ENCODE measurements around the gene GLIS1. TPM values are rescaled to one million over a fixed set of nuclear protein-coding genes. Genes with fewer than 3 reads are reported as not detected.

GLIS1 gene
- total and polyA plus RNA-seq, 2 experiments from 2014 or later, result 0.22 to 0.61 TPM

- H3K4me2 ChIP-seq (ENCODE audit: unreplicated experiment), result no peak overlapping the region
Measured at GRCh38 chr1:53461323-53462044, 277.5 kb downstream of the GLIS1 start.

GRCh38 chr1:53460666-53461322 lies 278.2 kb downstream of the GLIS1 start:
- Histone ChIP-seq H3K9ac (no peak overlapping the region), H3K79me2 (ENCODE audit: insufficient read depth) (no peaks in the 10 kb centered on the region), H3K4me3 (no peak overlapping the region), H3K4me1 (ENCODE audit: insufficient read depth) (no peaks in the 10 kb centered on the region), H4K20me1 (ENCODE audit: insufficient read depth) (no peaks in the 10 kb centered on the region), H3K4me2 (ENCODE audit: unreplicated experiment) (no peak overlapping the region), H3K27me3 (replicated peaks; ENCODE audit: insufficient read depth) (0 out of 2 replicates have a peak, but pooled peaks cover 12% of the 10 kb centered on the region), H3K36me3 (ENCODE audit: low read depth) (no peaks in the 10 kb centered on the region), H3K27ac (no peak overlapping the region), H2AFZ (no peak overlapping the region), H3K9me2 (ENCODE audit: insufficient read depth) (no peaks in the 10 kb centered on the region), H3F3A (ENCODE audit: insufficient read depth) (no peaks in the 10 kb centered on the region), H3K9me3 (ENCODE audit: low read depth) (no peaks in the 10 kb centered on the region)
- in situ Hi-C loops (cut with MboI), result no loop called here
- WGBS, 2 experiments (ENCODE audit: low coverage in 1 of 2, low lambda C conversion rate in 2 of 2, missing lambda C conversion rate in 2 of 2), result 87 to 92% methylated on average over 29 of the region's 29 CpGs
- TF ChIP-seq EZH2phosphoT487 (IDR thresholded peaks at IDR 0.05; ENCODE audit: insufficient read depth, low read depth), result no peak
- no peak for TF ChIP-seq EZH2 (IDR thresholded peaks at IDR 0.05; ENCODE audit: insufficient read depth, poor library complexity, severe bottlenecking)
- no peak for DNase-seq

More at GRCh38 chr1:53461323-53462044, 277.5 kb downstream of the GLIS1 start:
- H3K27ac ChIP-seq, result no peak overlapping the region
- 77 to 84% methylated on average over 24 to 25 of the region's 25 CpGs for WGBS, 2 experiments (ENCODE audit: low coverage in 1 of 2, low lambda C conversion rate in 2 of 2, missing lambda C conversion rate in 2 of 2)
- H3F3A ChIP-seq (ENCODE audit: insufficient read depth), result no peaks in the 10 kb centered on the region
- H3K27me3 ChIP-seq (replicated peaks; ENCODE audit: insufficient read depth), result 0 out of 2 replicates have a peak, but pooled peaks cover 5% of the 10 kb centered on the region
- H3K9me2 ChIP-seq (ENCODE audit: insufficient read depth), result no peaks in the 10 kb centered on the region
- no peak for DNase-seq
- no peaks in the 10 kb centered on the region for H3K36me3 ChIP-seq (ENCODE audit: low read depth)
- H3K79me2 ChIP-seq (ENCODE audit: insufficient read depth), result no peaks in the 10 kb centered on the region
- H2AFZ ChIP-seq, result no peak overlapping the region
- no peak overlapping the region for H3K4me3 ChIP-seq
- no peaks in the 10 kb centered on the region for H3K4me1 ChIP-seq (ENCODE audit: insufficient read depth)
- H4K20me1 ChIP-seq (ENCODE audit: insufficient read depth), result no peaks in the 10 kb centered on the region
- no peak overlapping the region for H3K9ac ChIP-seq
- H3K9me3 ChIP-seq (ENCODE audit: low read depth), result no peaks in the 10 kb centered on the region
- TF ChIP-seq EZH2 (IDR thresholded peaks at IDR 0.05; ENCODE audit: insufficient read depth, poor library complexity, severe bottlenecking) (no peak), EZH2phosphoT487 (IDR thresholded peaks at IDR 0.05; ENCODE audit: insufficient read depth, low read depth) (no peak)
- in situ Hi-C loops (cut with MboI), result no loop called here

- TF ChIP-seq EZH2 (IDR thresholded peaks at IDR 0.05; ENCODE audit: insufficient read depth, poor library complexity, severe bottlenecking) (no peak), EZH2phosphoT487 (IDR thresholded peaks at IDR 0.05; ENCODE audit: insufficient read depth, low read depth) (no peak)
- in situ Hi-C loops (cut with MboI), result no loop called here
- H3K4me3 ChIP-seq, result no peak overlapping the region
- no peaks in the 10 kb centered on the region for H3F3A ChIP-seq (ENCODE audit: insufficient read depth)
- no peaks in the 10 kb centered on the region for H4K20me1 ChIP-seq (ENCODE audit: insufficient read depth)
- H3K27ac ChIP-seq, result no peak overlapping the region
- 0 out of 2 replicates have a peak, but pooled peaks cover 12% of the 10 kb centered on the region for H3K27me3 ChIP-seq (replicated peaks; ENCODE audit: insufficient read depth)
- H3K4me2 ChIP-seq (ENCODE audit: unreplicated experiment), result no peak overlapping the region
- H3K36me3 ChIP-seq (ENCODE audit: low read depth), result no peaks in the 10 kb centered on the region
- no peak for DNase-seq
- H3K9ac ChIP-seq, result no peak overlapping the region
- 86 to 88% methylated on average over 21 to 25 of the region's 25 CpGs for WGBS, 2 experiments (ENCODE audit: low coverage in 1 of 2, low lambda C conversion rate in 2 of 2, missing lambda C conversion rate in 2 of 2)
- H3K9me2 ChIP-seq (ENCODE audit: insufficient read depth), result no peaks in the 10 kb centered on the region
- H3K9me3 ChIP-seq (ENCODE audit: low read depth), result no peaks in the 10 kb centered on the region
- no peaks in the 10 kb centered on the region for H3K79me2 ChIP-seq (ENCODE audit: insufficient read depth)
- H3K4me1 ChIP-seq (ENCODE audit: insufficient read depth), result no peaks in the 10 kb centered on the region
- no peak overlapping the region for H2AFZ ChIP-seq
Measured at GRCh38 chr1:53460211-53460634, 278.7 kb downstream of the GLIS1 start.

GRCh38 chr1:53459321-53460175 lies 279.4 kb downstream of the GLIS1 start, which contains the start of gene DMRTB1:
Gene DMRTB1, plus strand, starts transcription at chr1:53459399. Its CDS starts 55 bp downstream, at chr1:53459454.
- DNase-seq, result no peak
- Histone ChIP-seq H3K9me2 (ENCODE audit: insufficient read depth) (no peaks in the 10 kb centered on the region), H3K4me2 (ENCODE audit: unreplicated experiment) (no peak within 1 kb of the TSS), H2AFZ (no peak within 1 kb of the TSS), H3K4me3 (no peak within 1 kb of the TSS), H3K9ac (no peak within 1 kb of the TSS), H3F3A (ENCODE audit: insufficient read depth) (no peaks in the 10 kb centered on the region), H3K36me3 (ENCODE audit: low read depth) (no peaks in the 10 kb centered on the region), H3K79me2 (ENCODE audit: insufficient read depth) (no peaks in the 10 kb centered on the region), H4K20me1 (ENCODE audit: insufficient read depth) (no peaks in the 10 kb centered on the region), H3K27me3 (replicated peaks; ENCODE audit: insufficient read depth) (0 out of 2 replicates have a peak, but pooled peaks cover 12% of the 10 kb centered on the region), H3K4me1 (ENCODE audit: insufficient read depth) (no peaks in the 10 kb centered on the region), H3K27ac (no peak within 1 kb of the TSS), H3K9me3 (ENCODE audit: low read depth) (no peaks in the 10 kb centered on the region)
- no peak for TF ChIP-seq EZH2phosphoT487 (IDR thresholded peaks at IDR 0.05; ENCODE audit: insufficient read depth, low read depth)
- TF ChIP-seq EZH2 (IDR thresholded peaks at IDR 0.05; ENCODE audit: insufficient read depth, poor library complexity, severe bottlenecking), result no peak
- WGBS, 2 experiments (ENCODE audit: low coverage in 1 of 2, low lambda C conversion rate in 2 of 2, missing lambda C conversion rate in 2 of 2), result 95 to 96% methylated on average over 33 to 77 of the region's 82 CpGs
- in situ Hi-C loops (cut with MboI), result no loop called here

Data from GM23248 (cell line).